Measurements from ENCODE around the gene NTM.

GRCh38 chr11:131409345-131409744 is 38.9 kb downstream of the NTM start:
- TF ChIP-seq CTCF (IDR thresholded peaks at IDR 0.05) (no peak), POLR2A (IDR thresholded peaks at IDR 0.05) (no peak)

Data from Peyer's patch (tissue), 4 donors.